ENCODE measurements around the gene CES4A.
"Not testable (repeated sequence)": the region's sequence is repeated elsewhere in the genome, so short reads cannot be mapped to it uniquely, and the experiment has no call there.

Gene CES4A

GRCh38 chr16:66988197-66988788, at the start of gene CES4A:
Gene CES4A (plus strand): TSS chr16:66988589. CDS start chr16:66988773, 184 bp downstream.
- DNase-seq (ENCODE audit: low read depth): no peak

GRCh38 chr16:66939366-66939765, 49.0 kb upstream of the CES4A start:
- no peak for DNase-seq (ENCODE audit: low read depth)

GRCh38 chr16:66940236-66940635, 48.2 kb upstream of the CES4A start:
- DNase-seq (ENCODE audit: low read depth): no peak

GRCh38 chr16:66942981-66943380, 45.4 kb upstream of the CES4A start:
- no peak for DNase-seq (ENCODE audit: low read depth)

GRCh38 chr16:66943426-66944053, 44.8 kb upstream of the CES4A start:
- no peak for DNase-seq (ENCODE audit: low read depth)

- DNase-seq (ENCODE audit: low read depth): no peak
These were observed 44.3 kb upstream of the CES4A start for GRCh38 chr16:66944054-66944441.

- DNase-seq (ENCODE audit: low read depth): not testable (repeated sequence)
These were observed 43.4 kb upstream of the CES4A start for GRCh38 chr16:66944971-66945370.

- no peak for DNase-seq (ENCODE audit: low read depth)
These were observed 42.5 kb upstream of the CES4A start for GRCh38 chr16:66945939-66946338.

GRCh38 chr16:66946541-66946940, 41.8 kb upstream of the CES4A start:
- no peak for DNase-seq (ENCODE audit: low read depth)

- DNase-seq (ENCODE audit: low read depth): no peak
These were observed 41.5 kb upstream of the CES4A start for GRCh38 chr16:66946974-66947301.

- DNase-seq (ENCODE audit: low read depth): no peak
These were observed 40.9 kb upstream of the CES4A start for GRCh38 chr16:66947302-66948065.

GRCh38 chr16:66948134-66948836, 40.1 kb upstream of the CES4A start:
- DNase-seq (ENCODE audit: low read depth): no peak

GRCh38 chr16:66948837-66949225, 39.6 kb upstream of the CES4A start:
- DNase-seq (ENCODE audit: low read depth): no peak

- no peak for DNase-seq (ENCODE audit: low read depth)
These were observed 38.9 kb upstream of the CES4A start for GRCh38 chr16:66949472-66949871.

- no peak for DNase-seq (ENCODE audit: low read depth)
These were observed 38.0 kb upstream of the CES4A start for GRCh38 chr16:66950437-66950836.

GRCh38 chr16:66950971-66951790, 37.2 kb upstream of the CES4A start:
- no peak for DNase-seq (ENCODE audit: low read depth)

GRCh38 chr16:66952430-66953110, 35.8 kb upstream of the CES4A start:
- no peak for DNase-seq (ENCODE audit: low read depth)

GRCh38 chr16:66953462-66954096, 34.8 kb upstream of the CES4A start:
- DNase-seq (ENCODE audit: low read depth): no peak

- DNase-seq (ENCODE audit: low read depth): peak; percentile 29
These were observed 34.2 kb upstream of the CES4A start for GRCh38 chr16:66954097-66954659.

GRCh38 chr16:66955363-66956153, 32.8 kb upstream of the CES4A start:
- not testable (repeated sequence) for DNase-seq (ENCODE audit: low read depth)

Measured in GM04503 (cell line).